IPS-18c (cell line): ENCODE data around the gene TMEM108.

Experiments used
- H3K4me3 ChIP-seq: 2 replicates; pipeline ENCODE4 v1.7.0; 2013; ENCODE audit warnings: low read depth, mild to moderate bottlenecking, low read length, moderate library complexity; ENCODE audit not compliant: insufficient read depth
- H3K9me3 ChIP-seq: one replicate; pipeline ENCODE4 v1.6.1; 2013; ENCODE audit warnings: mild to moderate bottlenecking, low read length, moderate library complexity; ENCODE audit not compliant: control insufficient read depth, insufficient read depth

TMEM108 gene

DNA sequence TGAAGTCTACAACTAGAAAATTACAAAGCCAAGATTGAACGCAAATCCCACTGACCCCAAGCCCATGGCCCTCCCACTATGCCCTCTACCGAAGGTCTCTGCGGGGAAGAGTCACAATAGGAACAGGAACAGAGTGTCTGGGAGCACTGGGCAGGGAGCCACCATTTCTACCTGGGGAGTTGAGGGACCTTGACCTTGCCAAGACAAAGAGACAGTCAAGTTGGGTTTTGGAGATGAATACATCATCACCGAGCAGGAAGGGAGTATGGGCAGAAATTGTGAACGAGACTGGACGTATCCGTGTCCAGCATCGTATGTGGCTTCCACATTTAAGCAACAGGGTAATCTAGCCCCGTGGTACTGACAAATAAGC is 330.9 kb downstream of the TMEM108 start:
- Histone ChIP-seq H3K9me3 (no peaks in the 10 kb centered on the region), H3K4me3 (no peak overlapping the region)

DNA sequence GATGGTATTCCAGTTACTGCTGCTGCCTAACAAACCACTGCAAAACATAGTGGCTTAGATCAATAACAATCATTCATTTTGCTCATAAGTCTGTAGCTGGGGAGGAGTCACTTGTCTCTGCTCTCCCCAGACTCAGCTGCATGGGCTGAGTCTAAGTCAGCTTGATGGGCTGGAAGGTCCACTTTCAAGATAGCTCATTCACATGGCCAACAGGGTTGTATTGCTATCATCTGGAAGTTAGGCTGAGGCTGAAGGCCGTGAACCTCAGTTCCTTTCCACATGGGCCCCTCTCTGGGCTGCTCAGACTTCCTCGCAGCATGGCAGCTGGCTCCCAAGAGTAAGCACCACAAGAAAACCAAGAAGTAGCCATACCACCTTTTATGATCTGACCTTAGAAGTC is 333.0 kb downstream of the TMEM108 start:
- H3K4me3 ChIP-seq: no peak overlapping the region

DNA sequence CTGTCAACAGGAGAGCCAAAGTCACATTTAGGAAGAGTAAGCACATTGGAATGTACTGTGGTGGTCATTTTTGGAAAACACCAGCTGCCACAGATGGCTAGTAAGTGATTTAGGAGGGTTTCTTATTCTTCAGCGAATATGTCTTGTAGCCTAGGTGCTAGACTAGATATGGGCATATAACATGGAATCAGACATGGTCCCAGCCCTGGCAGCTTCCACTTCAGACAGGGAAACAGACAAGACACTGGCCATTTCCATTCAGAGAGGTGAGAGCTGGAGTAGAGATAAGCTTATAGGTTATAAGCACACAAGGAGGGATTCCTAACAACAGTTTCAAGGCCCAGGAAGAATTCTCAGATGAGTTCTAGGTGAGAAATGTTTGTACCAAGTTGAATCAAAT is 333.5 kb downstream of the TMEM108 start:
- H3K4me3 ChIP-seq: no peak overlapping the region
- H3K9me3 ChIP-seq: no peaks in the 10 kb centered on the region

More for the DNA sequence above, 333.0 kb downstream of the TMEM108 start:
- no peaks in the 10 kb centered on the region for H3K9me3 ChIP-seq

- no peaks in the 10 kb centered on the region for H3K9me3 ChIP-seq
- no peak overlapping the region for H3K4me3 ChIP-seq
Observed at GRCh38 chr3:133374708-133375402, 336.7 kb downstream of the TMEM108 start.

- H3K9me3 ChIP-seq: no peaks in the 10 kb centered on the region
Observed at GRCh38 chr3:133375403-133375745, 337.2 kb downstream of the TMEM108 start.

DNA sequence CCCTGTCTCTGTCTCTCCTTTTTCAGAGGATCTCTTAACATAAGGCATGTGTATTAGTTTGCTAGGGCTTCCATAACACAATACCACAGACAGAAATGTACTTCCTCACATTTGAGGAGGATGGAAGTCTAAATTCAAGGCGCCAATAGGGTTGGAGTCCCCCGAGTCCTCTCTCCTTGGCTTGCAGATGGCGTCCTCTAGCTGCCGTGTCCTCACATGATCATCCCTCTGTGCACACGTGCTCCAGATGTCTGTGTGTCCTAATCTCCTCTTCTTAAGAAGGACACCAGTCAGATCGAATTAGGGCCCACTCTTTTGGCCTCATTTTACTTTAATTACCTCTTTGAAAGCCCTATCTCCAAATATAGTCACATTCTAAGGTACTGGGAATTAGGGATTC is 338.6 kb downstream of the TMEM108 start:
- no peak overlapping the region for H3K4me3 ChIP-seq
- no peaks in the 10 kb centered on the region for H3K9me3 ChIP-seq

More at GRCh38 chr3:133375403-133375745, 337.2 kb downstream of the TMEM108 start:
- H3K4me3 ChIP-seq: no peak overlapping the region

DNA sequence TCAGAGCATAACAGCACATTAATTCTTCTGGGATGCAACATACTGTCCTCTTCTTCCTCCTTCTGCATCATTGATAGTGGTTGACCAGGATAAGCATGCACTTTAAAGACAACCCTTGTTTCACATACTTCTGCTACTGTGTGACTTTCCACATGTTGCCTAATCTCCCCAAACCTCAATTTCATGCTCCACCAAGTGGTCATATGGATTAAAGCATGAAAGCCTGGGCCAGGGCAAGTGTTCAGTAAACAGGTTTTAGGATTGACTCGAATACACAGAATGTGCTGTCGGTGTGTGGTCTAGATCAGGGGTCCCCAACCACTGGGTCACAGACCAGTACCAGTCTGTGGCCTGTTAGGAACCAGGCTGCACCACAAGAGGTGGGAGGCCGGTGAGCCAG is 339.2 kb downstream of the TMEM108 start:
- Histone ChIP-seq H3K9me3 (no peaks in the 10 kb centered on the region), H3K4me3 (no peak overlapping the region)

GRCh38 chr3:133379926-133380325 is 341.7 kb downstream of the TMEM108 start:
- H3K9me3 ChIP-seq: no peaks in the 10 kb centered on the region
- H3K4me3 ChIP-seq: no peak overlapping the region

- Histone ChIP-seq H3K9me3 (no peaks in the 10 kb centered on the region), H3K4me3 (no peak overlapping the region)
Observed at GRCh38 chr3:133380481-133381225, 342.5 kb downstream of the TMEM108 start.

DNA sequence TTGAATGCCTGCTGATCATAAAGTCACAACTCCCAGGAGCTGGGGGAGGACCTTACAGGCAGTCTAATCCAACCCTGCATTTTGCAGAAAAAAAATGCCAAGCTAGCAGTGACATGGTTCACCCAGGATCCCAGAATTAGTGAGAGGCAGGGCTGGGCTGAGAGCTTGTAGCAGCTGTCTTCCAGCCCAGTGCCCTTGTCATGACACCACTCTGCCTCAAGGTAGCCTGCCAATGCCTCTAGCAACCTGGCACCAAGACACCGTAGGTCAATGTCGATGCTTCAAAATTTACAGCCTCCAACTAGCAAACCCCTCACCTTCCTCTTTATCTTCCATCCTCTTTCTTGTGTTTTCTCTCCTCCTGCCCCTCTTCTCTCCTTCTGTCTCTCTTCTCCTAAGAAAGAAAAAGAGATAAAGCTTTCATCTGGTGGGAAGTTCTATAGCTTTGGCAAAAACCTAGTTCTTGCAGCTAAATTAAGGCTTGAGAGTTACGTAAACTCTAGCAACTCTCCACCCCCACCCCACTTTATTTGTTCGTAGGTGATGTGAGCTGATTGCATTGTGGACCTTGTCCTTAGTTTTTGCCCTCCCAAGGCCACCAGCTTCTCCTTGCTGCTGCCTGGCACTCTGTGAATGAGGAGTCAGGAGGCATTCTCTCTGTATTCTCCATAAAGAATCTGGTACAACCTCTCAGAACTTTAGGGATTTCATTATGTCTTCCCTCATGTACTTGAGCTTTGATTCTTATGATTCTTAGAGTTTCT is 343.3 kb downstream of the TMEM108 start:
- Histone ChIP-seq H3K4me3 (no peak overlapping the region), H3K9me3 (no peaks in the 10 kb centered on the region)

DNA sequence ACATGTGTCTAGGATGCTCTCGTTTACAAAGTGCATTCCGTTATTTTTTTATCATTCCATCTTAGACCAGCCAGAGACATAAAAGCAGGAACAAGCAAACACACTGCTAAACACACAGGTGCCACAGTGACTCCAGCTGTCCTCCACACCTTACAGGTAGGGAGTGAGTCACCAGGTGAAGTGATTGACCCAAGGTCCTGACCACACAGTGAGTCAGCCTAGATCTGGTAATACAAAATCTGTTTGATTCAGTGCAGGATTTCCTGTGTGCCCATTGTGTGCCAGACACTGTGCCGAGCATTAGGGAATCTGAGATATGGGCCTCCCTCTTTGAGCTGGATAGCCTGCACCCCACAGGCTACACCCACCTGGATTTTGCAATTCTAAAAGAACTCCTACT is 345.0 kb downstream of the TMEM108 start:
- no peaks in the 10 kb centered on the region for H3K9me3 ChIP-seq
- no peak overlapping the region for H3K4me3 ChIP-seq

GRCh38 chr3:133383741-133384140 is 345.6 kb downstream of the TMEM108 start:
- no peak overlapping the region for H3K4me3 ChIP-seq
- no peaks in the 10 kb centered on the region for H3K9me3 ChIP-seq

DNA sequence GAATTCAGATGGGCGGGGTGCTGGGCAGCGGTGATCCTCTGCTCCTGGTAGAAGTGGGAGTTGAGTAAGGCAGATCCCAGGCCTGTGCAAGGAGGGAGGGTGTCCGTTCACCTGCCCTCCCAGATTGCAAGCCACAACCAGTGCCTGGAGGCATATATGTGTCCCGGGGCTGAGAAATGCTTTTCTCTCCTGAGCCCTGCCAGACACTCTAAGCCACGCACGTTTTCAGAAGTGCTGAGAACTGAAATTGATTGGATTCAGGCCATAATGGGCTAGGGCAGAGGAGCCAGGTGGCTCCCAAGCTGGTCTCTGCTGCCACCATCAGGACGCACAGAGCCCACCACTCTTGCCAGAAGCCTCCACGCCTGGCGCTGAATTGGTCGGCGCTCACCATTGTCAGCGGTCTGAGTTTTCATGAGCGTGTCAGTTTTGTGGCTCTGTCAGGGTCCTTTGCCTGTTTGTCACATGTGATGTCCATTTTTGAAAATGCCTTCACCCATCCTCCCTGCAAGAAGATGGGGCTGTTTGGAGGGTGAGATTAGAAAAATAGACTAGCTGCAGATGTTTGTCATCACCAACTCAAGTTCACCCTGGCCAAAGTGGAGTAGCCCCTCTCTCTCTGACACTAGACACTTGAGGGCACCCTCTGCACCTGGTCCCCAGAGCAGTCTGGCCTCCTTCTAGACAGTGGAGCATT is 346.3 kb downstream of the TMEM108 start:
- Histone ChIP-seq H3K4me3 (no peak overlapping the region), H3K9me3 (no peaks in the 10 kb centered on the region)

DNA sequence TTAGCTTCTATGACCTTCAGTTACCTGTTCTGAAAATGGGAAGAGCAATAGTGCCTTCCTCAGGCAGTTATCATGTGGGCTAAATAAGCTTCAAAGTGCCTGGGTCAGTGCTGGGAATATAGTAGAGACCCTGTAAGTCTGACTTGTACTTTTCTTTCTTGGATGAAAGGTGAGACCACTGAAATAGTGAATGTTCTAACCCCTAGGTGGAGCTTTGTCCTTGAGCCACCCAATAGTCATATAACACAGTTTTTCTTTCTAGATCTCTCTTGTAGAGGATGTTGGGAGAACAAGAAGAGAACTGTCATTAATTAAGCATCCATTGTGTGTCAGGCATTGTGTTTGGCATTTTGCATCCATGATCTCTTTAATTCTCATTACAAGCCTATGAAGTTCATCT is 348.7 kb downstream of the TMEM108 start:
- H3K4me3 ChIP-seq: no peak overlapping the region
- H3K9me3 ChIP-seq: no peaks in the 10 kb centered on the region

- Histone ChIP-seq H3K4me3 (no peak overlapping the region), H3K9me3 (no peaks in the 10 kb centered on the region)
Observed at GRCh38 chr3:133387341-133387740, 349.1 kb downstream of the TMEM108 start.

- Histone ChIP-seq H3K4me3 (no peak overlapping the region), H3K9me3 (no peaks in the 10 kb centered on the region)
Observed at GRCh38 chr3:133388696-133389395, 350.7 kb downstream of the TMEM108 start.

DNA sequence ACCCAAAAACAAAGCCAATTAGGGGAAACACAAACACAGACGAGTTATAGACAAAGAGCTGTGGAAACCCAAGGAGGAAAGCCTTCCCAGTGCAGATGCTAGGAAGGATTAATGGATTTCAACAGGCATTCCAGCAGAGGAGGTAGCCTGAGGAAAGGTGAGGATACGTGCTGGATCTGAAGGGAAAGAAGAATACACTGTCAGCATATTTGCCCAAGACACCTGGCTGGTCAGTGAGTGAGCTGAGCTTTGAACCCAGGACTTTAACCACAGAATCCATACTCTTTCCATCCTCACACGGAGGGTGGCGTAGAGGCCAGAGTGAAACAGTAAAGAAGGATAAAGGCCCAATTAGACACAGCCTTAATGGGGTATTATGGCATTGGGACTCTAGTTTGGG is 352.5 kb downstream of the TMEM108 start:
- Histone ChIP-seq H3K4me3 (no peak overlapping the region), H3K9me3 (no peaks in the 10 kb centered on the region)
